ENCODE measurements around the gene RNF157.

Gene RNF157

DNA sequence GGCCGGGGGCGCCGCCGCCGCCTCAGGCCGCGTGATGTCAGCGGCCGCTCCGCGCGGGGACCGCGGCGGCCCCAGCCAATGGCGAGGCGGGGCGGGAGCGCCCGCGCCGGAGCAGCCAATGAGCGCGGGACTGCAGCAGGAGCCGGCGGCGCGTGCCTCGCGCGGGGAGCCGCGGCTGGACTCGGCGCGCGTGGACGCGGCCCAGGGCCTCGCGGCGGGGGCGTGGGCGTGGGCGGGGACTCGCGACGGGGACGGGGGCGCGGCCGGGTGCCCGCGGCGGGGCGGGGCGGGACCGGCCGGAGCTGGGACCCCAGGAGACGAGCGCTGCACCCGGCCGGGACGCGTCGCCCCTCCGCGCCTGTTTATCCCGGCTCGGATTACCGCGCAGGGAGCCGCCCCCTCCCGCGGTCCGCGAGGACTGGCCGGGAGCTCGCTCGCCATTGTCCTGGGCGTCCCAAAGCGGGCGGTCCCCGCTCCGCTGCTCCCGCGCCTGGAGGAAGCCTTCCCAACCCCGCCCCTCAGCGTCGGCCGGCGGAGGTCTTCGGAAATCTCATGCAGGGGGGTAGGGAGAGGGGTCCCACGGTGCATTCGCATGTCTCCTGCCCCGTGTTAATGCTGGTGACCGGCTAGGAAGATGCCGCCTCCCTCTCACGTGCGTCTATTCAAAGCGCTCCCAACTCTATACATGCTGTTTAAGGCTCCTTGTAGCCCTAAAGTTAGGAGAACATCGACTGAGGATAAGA, at the start of gene RNF157:
Gene RNF157 (minus strand): TSS at position 33 of the 743 bp plus-strand sequence. CDS start 253 bp downstream, outside the sequence.
- DNase-seq (ENCODE audit: low read depth): no peak

DNA sequence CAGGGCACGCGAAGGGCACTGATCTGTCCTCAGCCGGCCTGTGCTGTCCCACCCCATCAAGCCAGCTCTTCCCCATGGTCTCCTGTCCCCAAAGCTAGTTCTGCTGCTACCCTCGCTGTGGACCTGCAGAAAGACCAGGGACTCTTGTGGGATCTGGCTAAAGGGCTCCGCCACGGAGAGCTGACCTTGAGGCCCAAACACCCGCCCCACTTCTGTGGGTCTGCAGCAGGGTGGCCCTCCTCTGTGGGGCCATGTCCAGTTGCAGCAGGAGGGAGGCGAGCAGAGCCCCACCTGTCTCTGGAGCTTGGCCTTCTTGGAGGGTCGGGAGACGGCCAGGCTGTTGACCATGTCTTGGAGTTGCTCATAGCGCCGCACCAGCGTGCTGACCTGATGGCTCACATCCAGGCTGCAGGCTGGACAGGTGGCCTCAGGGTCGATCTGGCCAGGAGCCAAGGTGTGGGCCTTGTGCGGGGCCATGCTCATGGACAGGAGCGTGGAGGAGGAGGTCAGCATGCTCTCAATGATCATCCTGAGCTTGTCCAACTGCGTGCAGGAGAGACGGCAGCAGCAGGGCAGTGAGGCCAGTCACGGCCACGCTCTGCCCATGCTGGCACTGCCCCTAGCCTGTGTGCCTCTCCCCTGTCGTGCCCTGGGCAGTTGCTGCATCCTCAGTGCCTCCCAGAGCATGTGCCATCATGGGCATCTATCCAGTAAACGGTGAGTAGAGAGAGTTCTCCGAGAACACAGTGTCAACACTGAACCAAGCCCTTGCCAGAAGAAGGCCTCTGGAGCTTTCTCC, 41.5 kb upstream of the RNF157 start:
- no peak for DNase-seq (ENCODE audit: low read depth)

DNA sequence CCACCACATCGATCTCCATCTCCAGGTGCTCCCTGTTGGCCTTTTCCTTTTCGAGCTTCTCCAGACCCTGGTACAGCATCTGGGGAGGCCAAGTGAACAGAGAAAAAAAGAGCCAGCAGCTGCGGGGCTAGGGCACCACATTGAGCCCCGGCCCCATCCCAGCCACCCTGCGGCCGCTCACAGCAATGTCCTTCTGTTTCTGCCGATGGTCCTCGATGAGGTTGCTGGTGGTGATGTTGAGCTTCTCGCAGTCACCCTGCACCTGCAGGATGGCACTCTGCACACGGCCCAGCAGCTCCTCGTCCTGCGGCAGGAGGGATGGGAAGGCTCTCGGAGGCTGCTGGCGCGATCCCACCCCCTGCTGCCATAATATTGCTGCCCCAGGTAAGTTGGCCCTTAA, 40.4 kb upstream of the RNF157 start:
- DNase-seq (ENCODE audit: low read depth): no peak

- DNase-seq (ENCODE audit: low read depth): no peak
Measured at GRCh38 chr17:76279742-76280287, 39.5 kb upstream of the RNF157 start.

- DNase-seq (ENCODE audit: low read depth): no peak
Measured at GRCh38 chr17:76278952-76279741, 38.9 kb upstream of the RNF157 start.

DNA sequence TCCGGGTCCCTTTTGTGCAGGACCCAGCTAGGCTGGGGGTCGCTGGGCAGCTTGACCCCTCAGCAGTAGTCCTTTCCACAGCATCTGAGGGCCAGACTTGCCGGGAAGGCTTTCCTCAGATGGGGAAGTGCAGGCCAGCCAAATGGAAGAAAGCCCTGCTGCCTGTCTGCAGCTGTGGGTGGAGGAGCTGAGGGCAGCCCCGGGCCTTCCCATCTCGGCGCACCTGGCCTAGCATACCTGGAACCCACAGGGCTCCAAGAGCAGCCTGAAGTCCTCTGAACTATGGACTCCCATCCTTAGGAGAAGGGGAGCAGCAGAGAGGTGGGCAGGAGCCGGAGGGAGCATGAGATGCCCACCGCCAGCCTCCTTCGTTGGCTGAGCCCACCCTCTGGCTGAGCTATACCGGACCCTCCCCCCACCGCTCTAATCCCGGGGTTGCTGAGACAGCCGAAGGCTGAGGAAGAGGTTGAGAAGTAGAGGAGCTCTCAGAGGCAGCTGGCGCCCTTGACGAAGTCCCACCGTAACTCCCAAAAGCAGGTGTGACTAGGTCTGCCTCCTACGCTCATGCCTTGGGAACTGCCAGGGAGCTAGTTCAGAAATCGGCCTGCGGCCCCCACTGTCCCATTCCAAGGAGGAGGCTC, 38.1 kb upstream of the RNF157 start:
- DNase-seq (ENCODE audit: low read depth): no peak

DNA sequence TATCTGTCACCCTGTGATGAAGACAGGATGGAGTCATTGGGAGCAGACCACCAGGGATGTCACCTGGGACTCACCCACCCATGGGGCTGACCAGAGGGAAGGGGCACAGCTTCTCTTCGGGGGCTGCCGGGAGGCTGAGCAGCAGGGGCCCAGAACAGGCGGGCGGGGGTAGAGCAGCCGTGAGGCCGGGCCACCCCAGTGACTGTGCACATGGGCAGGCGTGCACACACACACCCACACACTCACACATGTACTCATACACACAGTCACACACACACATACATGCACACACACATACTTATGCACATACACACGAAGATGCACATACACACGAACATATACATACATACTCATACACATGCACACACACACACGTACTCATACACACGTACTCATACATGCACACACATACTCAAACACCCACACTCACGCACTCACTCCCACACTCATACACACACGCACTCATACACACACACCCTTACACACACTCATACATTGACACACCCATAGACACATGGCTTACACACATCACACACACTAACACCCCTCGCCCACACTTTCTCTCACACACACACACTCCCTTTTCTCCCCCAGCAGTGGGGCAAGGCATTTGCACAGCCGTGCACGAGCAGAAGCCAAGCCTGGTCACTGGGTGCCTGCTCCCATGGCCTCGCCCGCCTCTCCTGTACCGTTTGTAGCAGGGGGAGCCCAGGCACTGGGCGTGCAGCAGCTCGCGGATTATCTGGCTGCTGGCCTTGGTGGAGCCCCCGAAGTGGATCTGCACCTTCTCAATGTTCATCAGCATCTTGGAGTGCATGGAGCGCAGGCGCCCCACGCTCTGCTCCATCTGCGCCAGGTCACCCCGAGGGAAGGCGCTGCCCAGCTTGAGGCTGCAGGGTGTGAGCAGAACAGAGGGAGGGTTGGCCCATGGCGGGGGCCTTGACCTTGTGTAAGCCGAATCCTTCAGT, 37.3 kb upstream of the RNF157 start:
- DNase-seq (ENCODE audit: low read depth): no peak

GRCh38 chr17:76276461-76277299, 36.4 kb upstream of the RNF157 start:
- no peak for DNase-seq (ENCODE audit: low read depth)

- DNase-seq (ENCODE audit: low read depth): no peak
Measured at GRCh38 chr17:76276069-76276431, 35.8 kb upstream of the RNF157 start.

DNA sequence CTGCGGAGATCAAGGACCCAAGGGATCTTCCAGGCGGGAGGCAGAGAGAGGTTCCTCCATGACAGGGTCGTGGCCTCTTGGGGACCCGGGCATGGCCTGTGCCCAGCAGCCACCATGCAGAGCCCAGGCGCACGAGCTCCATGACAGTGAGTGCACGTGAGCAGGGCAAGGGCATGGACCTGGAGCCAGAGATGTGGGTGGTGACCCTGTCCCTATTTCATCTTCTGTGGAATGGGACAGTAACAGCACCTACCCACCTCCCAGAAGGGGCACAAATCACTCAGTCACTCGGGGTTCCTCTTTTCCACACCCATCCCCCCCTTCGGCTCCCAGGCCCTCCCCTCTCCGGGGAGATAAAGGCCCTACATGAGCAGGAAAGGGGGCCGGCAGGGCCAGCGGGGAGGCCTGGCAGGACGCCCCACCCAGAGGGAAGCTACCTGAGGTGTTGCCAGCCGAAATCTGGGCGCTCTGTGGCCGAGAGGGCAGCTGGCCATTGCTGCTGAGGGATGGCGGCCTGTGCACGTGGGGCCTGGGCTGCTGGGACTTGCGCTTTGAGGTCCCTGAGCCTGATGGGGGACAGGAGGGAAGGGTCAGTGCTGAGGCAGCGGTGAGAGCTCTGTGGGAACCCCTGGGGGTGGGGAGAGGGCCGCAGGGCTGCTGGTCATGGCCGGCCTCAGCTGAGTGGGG, 35.2 kb upstream of the RNF157 start:
- DNase-seq (ENCODE audit: low read depth): no peak

DNA sequence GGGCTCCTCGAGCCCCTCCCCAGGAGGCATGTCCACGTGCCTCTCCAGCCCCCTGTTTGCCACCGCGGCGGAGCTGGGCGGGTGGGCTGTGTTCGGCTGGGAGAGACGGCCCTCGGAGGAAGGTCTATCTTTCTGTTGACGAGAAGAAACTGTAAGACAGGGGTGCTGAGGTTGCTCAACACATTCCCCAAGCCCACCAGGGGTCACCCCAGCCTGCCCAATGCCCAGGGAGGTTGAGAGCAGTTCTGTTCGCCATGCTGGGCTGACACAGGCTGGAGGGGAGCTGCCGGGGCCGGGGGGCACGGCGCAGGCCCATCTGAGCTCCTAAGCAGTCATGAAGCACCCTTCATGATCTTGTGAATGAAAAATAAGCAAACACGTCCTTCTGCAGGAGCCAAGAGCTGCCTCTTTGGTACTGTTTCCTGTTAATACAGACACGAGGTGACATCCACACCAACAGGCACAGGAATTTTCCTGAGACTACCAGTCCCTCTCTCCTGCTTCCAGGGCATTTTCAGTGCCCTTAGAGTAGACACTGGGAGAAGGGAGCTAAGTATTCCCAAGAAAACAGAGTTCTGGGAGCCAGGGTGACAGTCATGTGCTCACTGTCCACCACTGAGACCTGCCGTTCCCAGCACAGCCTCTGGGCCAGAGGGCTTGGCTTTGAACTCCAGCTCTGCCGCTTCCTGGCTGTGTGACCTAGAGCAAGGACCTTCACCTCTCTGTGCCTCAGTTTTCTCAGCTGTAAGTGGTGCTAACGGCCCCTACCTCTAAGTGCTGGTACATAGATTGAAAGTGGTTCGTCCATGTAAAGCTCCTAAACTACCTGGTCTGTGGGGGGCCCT, 34.0 kb upstream of the RNF157 start:
- DNase-seq (ENCODE audit: low read depth): no peak

DNA sequence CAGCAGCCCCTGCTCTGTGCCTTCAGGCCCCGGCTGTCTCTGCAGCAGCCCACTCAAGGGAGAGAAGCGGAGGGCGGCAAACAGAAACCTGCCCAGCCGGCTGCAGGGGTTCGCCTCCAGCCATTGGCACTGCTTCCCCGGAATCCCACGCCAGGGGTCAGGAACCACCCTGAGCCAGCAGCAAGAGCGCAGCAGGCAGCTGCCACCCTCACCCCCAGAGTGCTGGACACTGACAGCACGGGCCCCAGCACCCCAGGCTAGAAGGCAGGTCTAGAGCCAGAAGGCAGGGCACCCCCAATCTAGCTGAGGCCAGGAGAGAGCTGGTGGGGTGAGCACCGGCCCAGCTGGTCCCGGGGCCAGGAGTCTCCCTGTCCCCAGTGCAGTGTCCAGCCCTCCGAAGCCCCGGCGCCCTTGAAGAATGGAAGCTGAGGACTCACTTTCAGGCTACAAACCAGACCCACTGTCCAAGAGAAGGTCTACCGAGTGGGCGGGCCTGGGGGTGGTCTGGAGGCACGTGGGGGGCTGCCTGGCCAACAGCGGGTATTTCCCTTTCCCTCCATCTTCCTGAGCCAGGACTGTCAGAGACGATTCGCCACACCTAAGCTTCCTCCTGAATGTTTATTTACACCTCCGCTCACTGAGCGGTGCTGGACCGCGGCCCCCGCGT, 33.3 kb upstream of the RNF157 start:
- DNase-seq (ENCODE audit: low read depth): no peak

- DNase-seq (ENCODE audit: low read depth): no peak
Measured at GRCh38 chr17:76272541-76273444, 32.5 kb upstream of the RNF157 start.

DNA sequence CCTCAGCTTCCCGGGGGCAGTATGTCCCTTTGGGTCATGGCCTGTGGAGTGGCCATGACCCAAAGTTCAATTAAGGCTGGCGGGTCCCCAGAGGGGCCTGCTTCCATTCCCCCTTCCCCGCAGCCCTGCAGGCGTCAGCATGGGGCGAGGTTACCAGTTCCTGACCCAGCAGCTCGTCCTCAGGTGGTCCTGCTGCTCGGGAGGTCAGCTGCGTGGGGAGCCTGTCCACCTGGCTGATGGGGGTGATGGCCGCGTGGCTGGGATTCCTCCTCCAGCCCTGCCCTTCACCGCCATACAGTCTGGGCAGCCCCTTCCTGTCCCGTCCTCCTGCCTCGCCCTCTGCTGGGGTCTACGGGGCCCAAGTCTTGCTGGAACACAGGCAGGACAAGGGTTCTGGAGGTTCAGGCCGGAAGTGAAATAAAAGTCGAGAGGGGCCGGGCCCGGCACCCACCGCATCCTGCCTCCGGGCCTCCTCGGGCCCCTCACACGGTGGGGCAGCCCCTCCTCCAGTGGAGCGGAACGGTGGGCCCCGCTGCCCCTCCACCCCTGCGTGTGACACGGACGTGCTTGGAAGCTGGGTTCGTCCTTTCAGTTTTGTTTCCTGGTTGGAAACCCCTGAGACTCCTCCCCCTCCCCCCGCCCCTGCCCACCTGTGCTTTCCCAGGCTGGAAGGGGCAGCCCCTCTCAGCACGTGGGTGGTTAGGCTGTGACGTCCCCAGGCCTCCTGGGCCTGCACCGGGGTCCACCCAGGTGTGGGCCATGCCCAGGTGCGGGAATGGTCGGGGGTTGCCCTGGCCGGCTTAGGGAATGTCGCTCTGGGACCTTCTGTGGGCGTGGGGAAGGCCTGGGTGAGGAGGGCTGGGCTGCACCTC, 31.6 kb upstream of the RNF157 start:
- DNase-seq (ENCODE audit: low read depth): no peak
